SK-N-SH (cell line): ENCODE data around the gene MEOX1.

Experiments
- ELF1 ChIP-seq: IDR thresholded peaks from 2 replicates; pipeline ENCODE4 v1.4.0; 2012
- EP300 ChIP-seq, 2 experiments: IDR thresholded peaks; 2 replicates each; pipeline versions ENCODE4 v1.4.0 to v1.6.1; 2012; ENCODE audit warnings: borderline replicate concordance in 1 of 2, low read depth in 1 of 2, low read length in 1 of 2
- FOXM1 ChIP-seq: IDR thresholded peaks from 2 replicates; pipeline ENCODE4 v1.4.0; 2012; ENCODE audit warnings: low read depth, mild to moderate bottlenecking
- GABPA ChIP-seq: IDR thresholded peaks from 2 replicates; pipeline ENCODE4 v1.4.0; 2012; ENCODE audit warnings: low read depth, mild to moderate bottlenecking
- MXI1 ChIP-seq: IDR thresholded peaks from 2 replicates; pipeline ENCODE4 v1.6.1; 2012; ENCODE audit warnings: mild to moderate bottlenecking, low read depth, low read length, improper control_type of control experiment
- NRF1 ChIP-seq: IDR thresholded peaks from 2 replicates; pipeline ENCODE4 v1.6.1; 2012; ENCODE audit warnings: low read depth, mild to moderate bottlenecking, low read length
- SIN3A ChIP-seq: IDR thresholded peaks from 2 replicates; pipeline ENCODE4 v1.6.1; 2012; ENCODE audit warnings: low read depth, mild to moderate bottlenecking, low read length, moderate library complexity, borderline replicate concordance
- TAF1 ChIP-seq: IDR thresholded peaks from 2 replicates; pipeline ENCODE4 v1.6.1; 2012; ENCODE audit warnings: low read depth, mild to moderate bottlenecking, low read length, moderate library complexity, borderline replicate concordance
- TF ChIP-seq, protein P1 (sequence below): fragments of 200-600 bp; sonication (generic); IDR thresholded peaks from 2 replicates; pipeline ENCODE4 v1.6.1; 2017; ENCODE audit warnings: antibody characterized with exemption, mild to moderate bottlenecking, moderate library complexity
- TF ChIP-seq, protein P2 (sequence below): fragments of 150-350 bp; IDR thresholded peaks from 2 replicates; pipeline ENCODE4 v1.6.1; 2016; ENCODE audit warnings: mild to moderate bottlenecking, low read depth, low read length
- TF ChIP-seq, protein P3 (sequence below): IDR thresholded peaks from 2 replicates; pipeline ENCODE4 v1.6.1; 2012; ENCODE audit warnings: mild to moderate bottlenecking, low read depth, low read length, moderate library complexity
- TF ChIP-seq, protein P4 (sequence below): fragments of 150-350 bp; IDR thresholded peaks from 2 replicates; pipeline ENCODE4 v1.6.1; 2017; ENCODE audit warnings: antibody characterized with exemption, low read length, low read depth, borderline replicate concordance

DNA sequence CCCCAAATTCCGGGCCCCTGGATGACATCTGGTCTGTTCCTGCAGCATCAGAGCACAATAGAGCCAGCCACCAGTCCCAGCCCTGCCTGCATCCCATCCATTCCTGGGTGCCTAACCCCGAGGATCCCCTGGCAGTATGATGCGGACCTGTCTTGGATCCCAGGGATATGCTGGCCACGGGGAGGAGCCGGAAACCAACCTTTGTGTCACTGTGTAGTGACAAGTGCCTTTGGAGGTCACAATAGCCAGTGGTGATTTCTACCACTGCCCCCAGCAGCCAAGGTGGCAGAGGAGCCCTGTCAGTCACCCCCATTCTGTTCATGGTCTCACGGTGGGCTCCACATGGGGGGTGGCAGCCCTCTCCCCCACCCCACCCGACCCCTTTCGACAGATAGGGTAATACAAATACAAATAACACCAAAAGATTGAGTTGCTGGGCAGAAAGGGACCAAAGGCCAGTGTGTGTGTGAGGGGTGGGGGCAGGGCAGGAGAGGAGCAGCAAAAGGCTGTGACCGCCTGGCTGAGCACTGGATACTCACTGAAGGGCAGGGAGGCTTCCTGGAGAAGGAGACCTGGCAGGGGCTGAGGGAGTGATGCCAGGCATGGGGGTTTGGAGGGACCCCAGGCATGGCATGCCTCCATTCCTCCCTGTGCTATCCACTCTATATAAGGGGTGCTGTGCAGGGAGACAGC, 29.0 kb upstream of the MEOX1 start:
- TF ChIP-seq, protein P1, sequence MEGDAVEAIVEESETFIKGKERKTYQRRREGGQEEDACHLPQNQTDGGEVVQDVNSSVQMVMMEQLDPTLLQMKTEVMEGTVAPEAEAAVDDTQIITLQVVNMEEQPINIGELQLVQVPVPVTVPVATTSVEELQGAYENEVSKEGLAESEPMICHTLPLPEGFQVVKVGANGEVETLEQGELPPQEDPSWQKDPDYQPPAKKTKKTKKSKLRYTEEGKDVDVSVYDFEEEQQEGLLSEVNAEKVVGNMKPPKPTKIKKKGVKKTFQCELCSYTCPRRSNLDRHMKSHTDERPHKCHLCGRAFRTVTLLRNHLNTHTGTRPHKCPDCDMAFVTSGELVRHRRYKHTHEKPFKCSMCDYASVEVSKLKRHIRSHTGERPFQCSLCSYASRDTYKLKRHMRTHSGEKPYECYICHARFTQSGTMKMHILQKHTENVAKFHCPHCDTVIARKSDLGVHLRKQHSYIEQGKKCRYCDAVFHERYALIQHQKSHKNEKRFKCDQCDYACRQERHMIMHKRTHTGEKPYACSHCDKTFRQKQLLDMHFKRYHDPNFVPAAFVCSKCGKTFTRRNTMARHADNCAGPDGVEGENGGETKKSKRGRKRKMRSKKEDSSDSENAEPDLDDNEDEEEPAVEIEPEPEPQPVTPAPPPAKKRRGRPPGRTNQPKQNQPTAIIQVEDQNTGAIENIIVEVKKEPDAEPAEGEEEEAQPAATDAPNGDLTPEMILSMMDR, result no peak
- TF ChIP-seq MXI1 (no peak), GABPA (no peak), ELF1 (no peak), NRF1 (no peak), FOXM1 (no peak), EP300 (IDR thresholded peaks at IDR 0.05; ENCODE audit: borderline replicate concordance in 1 of 2, low read depth in 1 of 2, low read length in 1 of 2) (no peak), TAF1 (no peak), SIN3A (no peak)
- TF ChIP-seq, protein P2, sequence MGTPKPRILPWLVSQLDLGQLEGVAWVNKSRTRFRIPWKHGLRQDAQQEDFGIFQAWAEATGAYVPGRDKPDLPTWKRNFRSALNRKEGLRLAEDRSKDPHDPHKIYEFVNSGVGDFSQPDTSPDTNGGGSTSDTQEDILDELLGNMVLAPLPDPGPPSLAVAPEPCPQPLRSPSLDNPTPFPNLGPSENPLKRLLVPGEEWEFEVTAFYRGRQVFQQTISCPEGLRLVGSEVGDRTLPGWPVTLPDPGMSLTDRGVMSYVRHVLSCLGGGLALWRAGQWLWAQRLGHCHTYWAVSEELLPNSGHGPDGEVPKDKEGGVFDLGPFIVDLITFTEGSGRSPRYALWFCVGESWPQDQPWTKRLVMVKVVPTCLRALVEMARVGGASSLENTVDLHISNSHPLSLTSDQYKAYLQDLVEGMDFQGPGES, result no peak
- TF ChIP-seq, protein P3, sequence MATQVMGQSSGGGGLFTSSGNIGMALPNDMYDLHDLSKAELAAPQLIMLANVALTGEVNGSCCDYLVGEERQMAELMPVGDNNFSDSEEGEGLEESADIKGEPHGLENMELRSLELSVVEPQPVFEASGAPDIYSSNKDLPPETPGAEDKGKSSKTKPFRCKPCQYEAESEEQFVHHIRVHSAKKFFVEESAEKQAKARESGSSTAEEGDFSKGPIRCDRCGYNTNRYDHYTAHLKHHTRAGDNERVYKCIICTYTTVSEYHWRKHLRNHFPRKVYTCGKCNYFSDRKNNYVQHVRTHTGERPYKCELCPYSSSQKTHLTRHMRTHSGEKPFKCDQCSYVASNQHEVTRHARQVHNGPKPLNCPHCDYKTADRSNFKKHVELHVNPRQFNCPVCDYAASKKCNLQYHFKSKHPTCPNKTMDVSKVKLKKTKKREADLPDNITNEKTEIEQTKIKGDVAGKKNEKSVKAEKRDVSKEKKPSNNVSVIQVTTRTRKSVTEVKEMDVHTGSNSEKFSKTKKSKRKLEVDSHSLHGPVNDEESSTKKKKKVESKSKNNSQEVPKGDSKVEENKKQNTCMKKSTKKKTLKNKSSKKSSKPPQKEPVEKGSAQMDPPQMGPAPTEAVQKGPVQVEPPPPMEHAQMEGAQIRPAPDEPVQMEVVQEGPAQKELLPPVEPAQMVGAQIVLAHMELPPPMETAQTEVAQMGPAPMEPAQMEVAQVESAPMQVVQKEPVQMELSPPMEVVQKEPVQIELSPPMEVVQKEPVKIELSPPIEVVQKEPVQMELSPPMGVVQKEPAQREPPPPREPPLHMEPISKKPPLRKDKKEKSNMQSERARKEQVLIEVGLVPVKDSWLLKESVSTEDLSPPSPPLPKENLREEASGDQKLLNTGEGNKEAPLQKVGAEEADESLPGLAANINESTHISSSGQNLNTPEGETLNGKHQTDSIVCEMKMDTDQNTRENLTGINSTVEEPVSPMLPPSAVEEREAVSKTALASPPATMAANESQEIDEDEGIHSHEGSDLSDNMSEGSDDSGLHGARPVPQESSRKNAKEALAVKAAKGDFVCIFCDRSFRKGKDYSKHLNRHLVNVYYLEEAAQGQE, result no peak
- TF ChIP-seq, protein P4, sequence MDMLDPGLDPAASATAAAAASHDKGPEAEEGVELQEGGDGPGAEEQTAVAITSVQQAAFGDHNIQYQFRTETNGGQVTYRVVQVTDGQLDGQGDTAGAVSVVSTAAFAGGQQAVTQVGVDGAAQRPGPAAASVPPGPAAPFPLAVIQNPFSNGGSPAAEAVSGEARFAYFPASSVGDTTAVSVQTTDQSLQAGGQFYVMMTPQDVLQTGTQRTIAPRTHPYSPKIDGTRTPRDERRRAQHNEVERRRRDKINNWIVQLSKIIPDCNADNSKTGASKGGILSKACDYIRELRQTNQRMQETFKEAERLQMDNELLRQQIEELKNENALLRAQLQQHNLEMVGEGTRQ, result no peak
